Progenitor cell of endocrine pancreas (in vitro differentiated cells): ENCODE data around the gene SNX20. TPM values are rescaled to one million over a fixed set of nuclear protein-coding genes. Genes with fewer than 3 reads are reported as not detected.

ENCODE experiments used
- DNase-seq: peaks from one replicate; pipeline ENCODE4 v3.0.0; 2021; ENCODE audit warnings: low spot score; ENCODE audit not compliant: unreplicated experiment
- H3K27ac Mint-ChIP-seq: 2 replicates; pipeline ENCODE4 v1.8.0; 2021; ENCODE audit warnings: mild to moderate bottlenecking, moderate library complexity, mixed read lengths
- H3K27me3 Mint-ChIP-seq: 2 replicates; pipeline ENCODE4 v1.8.0; 2021; ENCODE audit warnings: mixed read lengths
- H3K36me3 Mint-ChIP-seq: 2 replicates; pipeline ENCODE4 v1.8.0; 2022; ENCODE audit warnings: mixed read lengths; ENCODE audit not compliant: insufficient read depth
- H3K4me1 Mint-ChIP-seq: 2 replicates; pipeline ENCODE4 v1.8.0; 2021; ENCODE audit warnings: low read depth, mixed read lengths
- H3K4me3 Mint-ChIP-seq: 2 replicates; pipeline ENCODE4 v1.8.0; 2021; ENCODE audit warnings: low read depth, mild to moderate bottlenecking, moderate library complexity, mixed read lengths
- H3K9me3 Mint-ChIP-seq: 2 replicates; pipeline ENCODE4 v1.8.0; 2021; ENCODE audit warnings: low read depth, mixed read lengths
- CTCF ChIP-seq: fragments of 200-600 bp; sonication (generic); IDR thresholded peaks from one replicate; pipeline ENCODE4 v1.5.0; 2021; ENCODE audit warnings: antibody characterized with exemption, mild to moderate bottlenecking; ENCODE audit not compliant: unreplicated experiment
- total RNA-seq: library from RNA; stranded (reverse); gene quantifications from 2 replicates; pipeline ENCODE4 v1.2.1, GENCODE V29; 2021

The SNX20 gene
- total RNA-seq, 1 donor from 2014 or later, result not detected

GRCh38 chr16:50640919-50641817 is 39.9 kb downstream of the SNX20 start:
- peaks cover 13% of the 10 kb centered on the region for H3K27me3 Mint-ChIP-seq
- H3K4me1 Mint-ChIP-seq, result no peaks in the 10 kb centered on the region
- no peak overlapping the region for H3K4me3 Mint-ChIP-seq
- no peak for DNase-seq
- H3K36me3 Mint-ChIP-seq, result no peaks in the 10 kb centered on the region
- no peaks in the 10 kb centered on the region for H3K9me3 Mint-ChIP-seq
- no peak for TF ChIP-seq CTCF
- no peak overlapping the region for H3K27ac Mint-ChIP-seq

- no peaks in the 10 kb centered on the region for H3K36me3 Mint-ChIP-seq
- no peak overlapping the region for H3K27ac Mint-ChIP-seq
- H3K4me1 Mint-ChIP-seq, result no peaks in the 10 kb centered on the region
- H3K4me3 Mint-ChIP-seq, result no peak overlapping the region
- peaks cover 8% of the 10 kb centered on the region for H3K27me3 Mint-ChIP-seq
- DNase-seq, result no peak
- H3K9me3 Mint-ChIP-seq, result no peaks in the 10 kb centered on the region
- no peak for TF ChIP-seq CTCF
These were observed 40.7 kb downstream of the SNX20 start for GRCh38 chr16:50640391-50640790.

GRCh38 chr16:50638816-50639670 is 42.1 kb downstream of the SNX20 start:
- Mint-ChIP-seq H3K27me3 (no peaks in the 10 kb centered on the region), H3K36me3 (no peaks in the 10 kb centered on the region), H3K4me3 (no peak overlapping the region), H3K4me1 (no peaks in the 10 kb centered on the region), H3K9me3 (no peaks in the 10 kb centered on the region), H3K27ac (no peak overlapping the region)
- no peak for TF ChIP-seq CTCF
- no peak for DNase-seq

- Mint-ChIP-seq H3K9me3 (no peaks in the 10 kb centered on the region), H3K27ac (no peak overlapping the region), H3K36me3 (no peaks in the 10 kb centered on the region), H3K27me3 (no peaks in the 10 kb centered on the region), H3K4me1 (no peaks in the 10 kb centered on the region), H3K4me3 (no peak overlapping the region)
- no peak for DNase-seq
- no peak for TF ChIP-seq CTCF
These were observed 43.2 kb downstream of the SNX20 start for GRCh38 chr16:50637716-50638602.
